HG03457 (cell line): ENCODE results near the gene NKX2-3.
A peak's percentile ranks its signal among the peaks of the same experiment; 100 is the strongest.

Experiments used
- ATAC-seq: cut with Tn5 transposase; IDR thresholded peaks from one replicate; pipeline ENCODE4 v1.9.1; 2021; ENCODE audit warnings: moderate number of reproducible peaks; ENCODE audit not compliant: unreplicated experiment

Gene NKX2-3

DNA sequence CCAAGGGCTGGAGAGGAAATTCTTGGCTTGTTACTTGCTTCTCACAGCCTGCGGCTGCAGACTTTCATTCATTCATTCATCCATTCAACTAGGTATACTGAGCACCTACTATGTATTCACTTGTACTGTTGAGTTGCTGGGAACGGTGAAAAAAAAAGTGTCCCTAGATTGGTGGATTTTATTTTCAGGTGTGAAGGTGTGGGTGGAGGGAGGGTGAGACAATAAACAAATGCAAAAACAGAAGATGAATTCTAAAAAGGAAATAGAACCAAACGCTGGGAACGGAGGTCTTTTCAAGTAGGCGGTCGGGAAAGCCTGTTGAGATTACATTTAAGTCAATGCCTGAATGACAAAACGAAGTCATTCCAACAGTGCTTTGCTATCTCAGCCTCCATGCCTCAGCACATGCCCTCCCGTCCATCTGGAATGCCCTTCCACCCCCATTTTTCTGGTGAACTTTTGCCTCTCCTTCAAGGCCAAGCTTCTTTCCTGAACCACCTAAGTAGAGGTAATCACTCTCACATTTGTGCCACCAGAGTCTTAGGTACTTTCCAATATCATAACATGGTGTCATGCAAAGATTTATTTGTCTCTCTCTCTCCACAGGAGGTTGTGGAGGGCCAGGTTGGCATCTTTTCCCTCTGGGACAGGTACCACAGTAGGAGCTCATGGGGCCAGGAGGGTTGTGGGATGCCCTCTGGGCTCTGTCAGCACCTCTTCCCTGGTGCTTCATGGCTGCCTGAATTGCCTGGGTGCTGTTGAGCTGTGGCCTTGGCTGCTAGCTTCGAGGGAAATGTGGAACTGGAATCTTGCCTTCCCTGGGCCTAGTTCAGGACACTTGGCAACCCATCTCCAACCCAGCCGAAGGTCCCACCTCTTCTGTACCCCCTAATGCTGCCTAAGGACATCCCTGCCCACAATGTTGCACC lies 5.5 kb downstream of the NKX2-3 start:
- no peak for ATAC-seq

DNA sequence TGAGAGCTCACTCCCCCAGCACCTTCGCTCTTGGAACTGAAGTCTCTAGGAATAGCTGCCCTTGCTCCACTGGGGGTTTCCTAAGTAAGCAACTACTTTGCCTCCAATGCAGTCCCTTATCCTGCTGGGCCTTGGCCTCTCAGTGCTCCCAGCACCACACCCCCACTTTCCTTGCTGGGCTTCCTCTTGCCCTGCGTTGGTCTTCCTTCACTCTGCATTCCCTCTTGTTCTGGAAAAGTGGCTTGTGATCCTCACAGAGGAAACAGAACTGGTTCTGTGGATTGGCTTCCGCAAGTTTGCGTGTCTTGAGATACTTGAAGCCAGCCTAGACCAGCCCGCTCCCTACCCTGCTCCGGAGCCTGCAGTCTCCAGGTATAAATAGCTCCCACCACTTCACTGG lies 6.4 kb downstream of the NKX2-3 start:
- ATAC-seq = no peak

DNA sequence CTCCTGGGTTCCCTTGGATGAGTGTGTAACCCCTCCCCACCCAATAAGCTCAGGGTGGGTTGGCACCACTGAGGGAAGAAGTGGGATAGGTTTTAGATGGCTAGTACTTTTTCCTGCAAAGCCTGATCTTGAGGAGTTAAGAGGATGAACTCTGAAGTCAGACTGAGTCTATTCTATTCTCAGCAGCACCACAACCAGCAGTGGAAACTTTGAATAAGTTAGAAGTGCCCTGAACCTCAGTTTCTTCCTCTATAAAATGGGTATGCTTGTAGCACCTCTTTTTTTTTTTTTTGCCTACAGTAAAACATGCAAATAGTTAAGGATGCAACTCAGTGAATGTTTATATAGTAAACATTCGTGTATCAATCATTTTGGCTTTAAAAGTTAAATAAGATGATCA lies 7.1 kb downstream of the NKX2-3 start:
- ATAC-seq = no peak

DNA sequence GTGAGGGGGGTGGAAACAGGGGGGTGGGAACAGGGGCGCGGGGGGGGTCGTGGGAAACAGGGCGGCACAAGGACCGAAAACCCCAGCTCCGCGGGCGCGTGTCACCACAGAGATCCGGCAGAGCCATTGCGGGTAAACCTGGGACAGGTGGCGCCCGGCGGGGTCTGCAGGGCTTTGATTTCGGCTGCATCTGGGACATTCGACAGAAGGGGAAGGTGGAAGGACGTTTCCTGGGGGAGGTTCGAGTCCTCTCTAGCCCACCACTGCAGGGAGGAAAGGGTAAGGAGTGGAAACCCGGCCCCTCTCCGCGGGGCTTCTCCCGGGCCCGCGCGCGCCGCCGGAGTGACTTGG lies 7.5 kb downstream of the NKX2-3 start:
- ATAC-seq = no peak

DNA sequence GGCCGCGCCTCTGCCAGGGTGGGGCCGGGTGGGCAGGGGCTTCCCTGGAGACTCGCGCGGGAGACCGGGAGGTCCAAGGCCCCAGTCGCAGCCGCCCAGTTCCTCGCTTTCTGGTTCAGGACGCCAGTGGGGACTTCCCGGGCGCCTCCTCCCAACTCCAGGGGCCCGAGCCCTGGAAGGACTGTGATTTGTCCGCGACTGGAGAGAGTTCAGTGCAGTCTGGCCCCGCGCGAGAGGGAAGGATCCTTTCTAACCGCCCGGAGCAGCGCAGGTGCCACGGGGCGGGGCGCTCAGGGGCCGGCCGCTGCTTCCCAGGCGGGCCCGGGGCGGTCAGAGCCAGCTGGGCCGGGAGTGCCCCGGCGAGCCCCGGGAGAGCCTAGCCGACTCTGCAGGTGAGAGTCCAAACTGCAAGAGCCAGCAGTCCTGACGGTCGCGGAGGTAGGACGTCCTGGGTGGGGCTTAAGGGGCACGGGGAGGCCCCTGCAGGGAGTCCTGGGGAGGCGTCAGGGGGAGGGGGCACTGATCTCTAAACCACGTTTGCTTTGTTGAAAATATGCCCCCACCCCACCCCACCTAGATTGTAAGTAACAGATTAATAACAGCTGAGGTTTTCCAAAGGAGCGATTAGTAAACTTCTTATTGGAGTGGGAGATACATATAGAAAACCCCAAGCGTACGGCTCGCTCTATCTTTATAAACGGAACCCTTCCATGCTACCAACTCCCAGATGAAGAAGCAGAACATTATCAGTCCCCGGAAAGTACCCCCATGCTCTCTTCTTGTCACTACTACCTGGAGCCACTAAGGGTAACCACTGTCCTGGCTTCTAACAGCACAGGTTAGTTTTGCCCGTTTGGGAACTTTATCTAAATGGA lies 8.2 kb downstream of the NKX2-3 start:
- no peak for ATAC-seq

DNA sequence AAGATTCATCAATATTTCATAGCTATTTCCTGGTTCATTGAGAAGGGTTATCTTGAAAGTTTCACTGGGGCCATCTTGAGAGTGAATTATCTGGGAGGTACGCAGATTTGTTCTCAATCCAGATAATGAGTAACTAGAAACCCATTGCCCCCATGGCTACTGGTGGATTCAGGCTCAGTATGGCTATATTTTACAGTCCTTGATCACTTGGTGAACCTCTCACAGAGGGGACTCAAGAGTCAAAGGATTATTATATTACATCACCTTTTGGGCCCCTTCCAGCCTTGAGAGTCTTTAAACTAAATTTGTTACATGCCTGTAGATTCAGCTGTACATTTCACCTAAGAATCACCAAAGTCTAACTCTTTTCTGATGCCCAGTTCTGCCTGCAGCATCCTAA lies 11.6 kb downstream of the NKX2-3 start:
- no peak for ATAC-seq

DNA sequence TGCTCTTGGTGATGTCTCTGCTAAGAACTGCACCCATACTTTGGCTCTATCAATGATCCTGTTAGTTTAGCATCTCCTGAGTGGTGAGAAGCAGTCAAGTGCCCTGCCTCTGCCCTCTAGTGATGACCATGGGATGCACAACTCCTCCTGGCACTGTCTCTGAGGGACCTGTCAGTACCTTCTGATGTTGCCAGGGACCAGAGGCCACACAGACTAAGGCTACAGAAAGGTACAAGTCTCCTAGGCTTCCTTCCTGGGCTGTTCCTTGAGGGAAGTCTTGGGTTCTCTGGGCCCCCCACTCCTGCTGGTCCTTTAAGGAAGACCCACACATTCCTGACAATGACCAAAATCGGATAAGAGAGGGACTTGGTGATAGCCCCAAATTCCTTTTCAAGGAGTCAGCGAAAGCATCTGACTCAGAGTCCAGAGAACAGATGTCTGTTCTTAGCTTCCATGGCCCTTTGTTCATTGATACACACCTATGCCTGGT lies 15.3 kb downstream of the NKX2-3 start:
- ATAC-seq = no peak

DNA sequence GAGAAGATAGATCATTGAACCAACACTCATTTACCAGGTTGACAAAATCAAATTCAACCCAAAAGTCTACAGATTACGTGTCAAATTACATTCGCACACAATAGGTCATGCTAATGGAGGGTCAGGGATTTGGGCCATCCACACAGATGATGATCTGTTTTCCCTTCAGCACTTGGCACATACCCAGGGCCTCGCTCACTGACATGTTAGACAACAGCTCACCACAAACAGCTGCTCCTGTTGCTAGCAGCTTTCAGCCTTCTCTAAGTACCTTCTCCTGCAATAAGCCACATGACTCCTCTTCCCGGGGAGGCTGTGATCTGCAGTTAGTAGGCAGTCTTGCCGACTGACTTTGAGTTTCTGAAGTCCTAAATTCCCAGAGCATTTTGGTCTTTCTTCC lies 18.4 kb downstream of the NKX2-3 start:
- no peak for ATAC-seq

DNA sequence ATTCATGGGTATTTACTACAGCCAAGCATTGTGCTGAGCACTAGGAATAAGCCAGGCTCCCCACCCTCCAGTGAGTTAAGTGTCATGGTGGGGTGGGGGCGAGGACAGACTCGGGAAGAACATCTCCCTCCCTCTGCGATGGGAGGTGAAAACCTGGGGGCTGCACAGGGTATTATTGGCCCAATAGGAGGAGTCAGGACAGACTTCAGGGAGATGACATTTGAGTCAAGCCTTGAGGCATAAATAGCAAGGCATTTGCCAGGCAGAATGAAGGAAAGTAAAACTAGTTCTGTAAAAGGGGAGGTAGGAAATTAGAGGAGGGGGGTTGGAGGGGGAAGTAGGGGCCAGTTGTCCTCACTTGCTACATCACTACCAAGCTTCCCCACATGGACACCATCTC lies 18.9 kb downstream of the NKX2-3 start:
- no peak for ATAC-seq

DNA sequence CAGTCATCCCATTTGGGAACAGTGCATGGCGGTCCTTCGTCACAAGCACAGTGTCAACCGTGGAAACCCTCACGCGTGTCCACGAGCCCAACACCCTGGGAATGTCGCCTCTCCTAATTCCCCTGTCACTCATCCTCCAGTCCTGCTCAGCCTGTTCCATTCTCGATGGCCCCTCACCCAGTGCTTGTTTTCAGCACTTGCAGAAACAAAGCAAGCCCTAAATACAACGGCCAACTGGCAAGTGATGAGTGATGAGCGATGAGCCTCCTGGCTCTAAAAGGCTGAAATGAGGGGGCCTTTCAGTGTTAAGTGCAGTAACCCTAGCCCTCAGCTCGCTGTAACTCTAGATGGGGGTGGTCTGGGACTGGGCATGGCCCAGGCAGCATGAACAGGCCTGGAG lies 22.6 kb downstream of the NKX2-3 start:
- ATAC-seq = no peak

DNA sequence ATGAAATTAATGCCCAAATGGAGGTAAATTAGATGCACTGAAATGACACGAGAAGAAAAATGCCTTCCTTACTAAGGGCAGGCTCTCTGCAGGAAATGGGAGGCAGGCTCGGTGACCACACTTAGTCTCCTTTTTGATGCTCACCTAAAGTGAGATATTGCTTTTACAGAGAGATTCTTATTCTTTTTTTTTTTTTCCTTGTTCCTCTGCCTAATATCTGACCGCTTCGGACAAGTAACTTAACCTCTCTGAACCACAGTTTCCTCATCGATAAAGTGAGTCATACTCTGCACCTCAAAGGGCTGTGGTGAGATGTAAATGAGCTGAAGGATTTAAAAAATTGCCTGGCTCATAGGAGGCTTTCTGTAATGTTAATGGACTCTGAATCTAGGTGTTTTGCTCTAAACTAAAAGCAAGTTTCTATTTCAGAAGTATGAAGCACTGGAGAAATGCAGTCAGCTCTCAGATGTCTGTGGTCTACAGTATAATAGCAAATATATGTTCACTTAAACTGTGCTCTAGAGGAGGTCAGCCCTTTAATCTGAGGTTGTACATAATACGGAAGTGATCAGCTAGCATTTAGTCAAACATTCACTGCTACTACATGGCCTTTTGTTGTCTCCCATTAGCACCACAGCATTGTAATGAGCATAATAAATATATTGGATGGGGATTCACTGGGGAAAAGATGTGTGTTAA lies 23.2 kb downstream of the NKX2-3 start:
- peak; percentile 89 for ATAC-seq

DNA sequence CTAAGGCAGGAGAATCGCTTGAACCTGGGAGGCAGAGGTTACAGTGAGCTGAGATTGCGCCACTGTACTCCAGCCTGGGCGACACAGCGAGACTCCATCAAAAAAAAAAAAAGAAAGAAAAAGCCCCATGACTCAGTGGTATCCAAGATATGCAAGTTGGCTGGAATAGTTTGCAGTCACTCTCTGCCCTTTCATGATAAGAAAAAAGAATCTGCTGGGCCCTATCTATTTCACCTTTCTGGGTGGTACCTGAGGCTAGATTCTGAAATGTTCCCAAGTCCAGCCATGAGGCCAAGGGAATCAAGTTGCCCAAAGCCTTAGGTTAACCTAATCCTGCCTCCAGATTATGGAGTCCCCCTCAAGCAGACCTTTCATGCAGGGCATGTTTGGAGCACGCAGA lies 24.3 kb downstream of the NKX2-3 start:
- no peak for ATAC-seq

DNA sequence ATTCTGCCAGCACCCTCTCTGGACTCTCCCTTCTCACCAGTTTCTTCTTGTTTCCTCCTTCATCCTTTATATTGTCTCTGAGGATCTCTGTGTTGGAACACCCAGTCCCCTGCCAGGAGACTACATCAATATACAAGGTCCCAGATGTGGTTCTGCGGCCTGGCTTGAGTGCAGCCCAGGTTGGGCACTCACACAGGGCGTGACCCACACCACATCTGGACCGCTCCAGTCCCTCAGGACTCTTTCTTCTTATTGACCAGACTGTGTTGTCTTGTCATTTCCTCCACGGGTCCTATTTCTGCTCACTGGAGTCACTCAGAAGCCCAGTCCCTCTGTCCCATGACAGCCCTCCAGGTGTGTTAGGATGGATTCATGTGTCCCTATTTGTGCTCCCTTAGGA lies 26.0 kb downstream of the NKX2-3 start:
- no peak for ATAC-seq

DNA sequence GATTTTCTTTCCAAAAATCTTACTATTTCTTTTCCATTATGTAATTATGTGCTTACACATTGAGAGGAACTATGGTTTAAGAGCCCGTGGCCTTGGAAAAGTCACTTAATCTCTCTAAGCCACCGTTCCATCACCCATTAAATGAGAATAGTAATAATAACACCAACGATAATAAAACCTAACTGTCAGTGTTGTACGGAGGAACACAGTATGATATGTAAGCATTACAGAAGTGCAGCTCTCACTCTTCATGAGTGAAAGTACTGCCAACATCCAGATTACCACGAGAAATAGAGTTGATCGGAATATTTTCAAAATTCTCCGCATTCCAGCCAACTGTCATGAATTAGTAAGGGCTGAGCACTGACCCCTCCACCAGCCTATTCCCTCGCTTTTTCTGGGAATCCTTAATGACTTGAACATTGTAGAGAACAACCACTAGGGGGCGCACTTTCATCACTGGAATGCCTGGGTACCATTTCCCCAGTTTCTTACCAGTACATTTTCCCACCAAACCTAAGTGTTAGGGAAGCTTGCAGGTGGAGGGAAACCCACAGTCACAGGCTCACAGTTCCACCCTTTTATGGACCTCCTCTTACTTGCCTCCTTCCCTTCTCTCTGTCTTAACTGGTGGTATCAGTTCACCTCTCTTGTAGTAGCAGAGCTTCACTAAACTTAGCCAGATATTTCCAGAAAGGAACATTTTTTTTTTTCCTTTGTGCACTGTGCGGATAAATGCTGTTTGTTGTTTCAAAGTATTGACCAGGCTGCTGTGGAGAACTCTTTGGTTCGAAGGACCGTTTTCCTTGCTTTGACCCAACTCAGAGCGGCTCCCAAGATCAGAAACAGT lies 27.8 kb downstream of the NKX2-3 start:
- ATAC-seq = no peak

DNA sequence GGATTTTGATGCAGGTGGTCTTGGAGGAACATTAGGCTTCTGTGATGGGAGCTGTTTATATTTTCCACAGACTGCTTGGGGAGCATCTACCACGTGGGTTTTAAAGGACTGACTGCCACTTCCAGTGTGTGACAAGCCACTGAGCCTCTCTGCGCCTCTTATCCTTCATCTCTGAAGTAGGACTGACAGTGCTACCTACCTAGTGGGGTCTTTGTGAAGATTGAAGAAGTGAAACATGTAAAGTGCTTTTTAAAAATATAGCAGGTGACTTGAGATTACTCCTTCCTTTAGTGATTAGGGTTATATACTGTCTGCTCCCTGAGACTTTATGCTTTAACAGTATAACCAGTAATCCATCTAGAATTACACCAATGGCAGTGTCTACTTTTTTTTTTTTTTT lies 29.9 kb downstream of the NKX2-3 start:
- no peak for ATAC-seq

DNA sequence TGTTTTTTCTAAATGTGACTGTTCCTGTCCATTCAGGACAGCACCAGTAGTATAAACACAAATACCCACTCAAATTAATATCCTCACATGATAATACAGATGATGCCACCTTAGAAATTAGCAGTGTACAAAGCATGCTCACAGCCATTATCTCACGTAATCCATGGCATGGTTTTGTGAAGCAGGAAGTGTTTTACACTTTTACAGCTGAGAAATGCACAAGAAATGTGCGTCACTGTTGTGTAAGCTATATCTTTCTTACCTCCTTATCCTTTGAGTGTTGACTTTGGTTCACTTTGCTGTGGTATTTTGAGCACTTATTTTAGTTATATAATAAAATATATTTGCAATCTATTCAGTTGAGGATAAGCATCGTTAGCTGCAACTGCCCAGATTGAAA lies 31.6 kb downstream of the NKX2-3 start:
- ATAC-seq = no peak

DNA sequence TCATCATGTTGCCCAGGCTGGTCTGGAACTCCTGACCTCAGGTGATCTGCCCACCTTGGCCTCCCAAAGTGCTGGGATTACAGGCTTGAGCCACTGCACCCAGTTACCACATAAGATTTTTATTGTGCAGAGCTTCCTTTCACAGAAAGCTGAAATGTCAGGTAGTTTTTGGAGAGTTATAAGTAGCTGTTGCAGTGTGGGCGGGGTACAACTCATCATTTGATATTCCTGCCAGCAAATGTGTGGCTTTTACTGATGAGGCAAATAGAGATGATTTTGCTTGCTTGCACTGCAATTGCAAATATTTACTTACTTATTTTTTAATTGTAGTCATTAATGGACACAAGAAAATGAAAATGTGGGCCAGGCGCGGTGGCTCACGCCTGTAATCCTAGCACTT lies 32.4 kb downstream of the NKX2-3 start:
- ATAC-seq = no peak

DNA sequence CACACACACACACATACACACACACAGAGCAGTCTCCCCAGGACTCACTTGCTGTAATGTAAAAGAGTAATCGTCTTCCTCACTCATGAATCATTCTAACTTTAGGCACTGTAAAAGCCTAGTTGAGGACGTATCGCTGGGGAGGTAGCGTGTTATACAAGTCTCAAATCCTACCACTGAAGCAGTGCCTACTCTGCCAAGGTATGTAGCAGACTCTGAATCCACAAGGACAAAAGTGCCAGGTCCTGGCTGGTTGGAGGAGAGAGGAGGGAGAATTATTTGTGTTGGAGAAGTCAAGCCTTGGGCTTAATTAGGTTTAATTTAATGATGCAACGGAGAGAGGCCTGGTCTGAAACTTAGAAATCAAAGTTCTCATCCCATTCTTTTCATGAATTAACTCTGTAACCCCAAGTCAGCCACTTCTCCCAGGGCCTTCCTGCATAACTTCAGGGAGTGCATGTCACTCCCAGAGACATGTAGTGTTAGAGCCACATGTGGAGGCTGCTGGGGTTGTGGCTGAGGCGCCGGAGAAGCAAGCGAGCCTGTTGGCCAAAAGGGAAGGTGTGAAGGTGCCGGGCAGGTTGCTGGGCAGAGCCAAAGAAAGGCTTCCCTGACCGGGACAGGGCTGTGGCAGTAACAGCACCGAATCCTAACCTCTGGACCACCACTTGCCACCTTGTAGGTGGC lies 36.7 kb downstream of the NKX2-3 start:
- no peak for ATAC-seq

DNA sequence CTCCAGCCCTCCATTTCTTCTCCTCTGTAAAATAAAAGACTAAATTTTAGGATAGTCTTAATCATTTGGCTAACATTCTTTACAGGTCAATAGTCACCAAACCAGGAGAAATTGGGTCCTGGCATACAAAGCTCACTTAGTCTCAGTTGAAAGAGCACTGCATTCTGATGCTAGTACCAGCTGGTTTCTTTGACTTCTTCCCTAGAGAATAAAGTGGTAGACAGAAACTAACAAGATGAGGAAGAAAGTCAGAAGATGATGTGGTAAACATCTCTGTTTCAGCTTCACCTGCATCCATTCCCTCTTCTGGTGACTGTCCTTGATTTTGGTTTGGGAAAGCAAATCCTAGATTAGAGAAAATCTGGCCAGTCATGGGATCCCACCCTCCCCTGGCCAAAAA lies 37.2 kb downstream of the NKX2-3 start:
- no peak for ATAC-seq

DNA sequence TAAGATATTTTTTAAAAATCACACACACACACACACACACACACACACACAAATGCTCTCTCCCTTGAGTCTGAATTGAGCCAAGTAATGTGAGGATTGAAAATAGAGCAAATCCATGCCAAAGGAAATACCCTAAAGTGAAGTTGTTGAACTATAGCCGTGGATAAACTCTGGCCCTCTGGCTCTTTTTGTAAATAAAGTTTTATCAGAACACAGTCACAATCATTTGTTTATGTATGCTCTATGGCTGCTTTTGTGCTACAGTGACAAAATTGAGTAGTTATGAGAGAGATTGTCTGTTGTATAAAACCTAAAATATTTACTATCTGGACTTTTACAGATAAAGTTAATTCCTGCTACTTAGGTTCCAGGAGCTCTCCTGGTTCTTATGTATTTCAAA lies 39.1 kb downstream of the NKX2-3 start:
- no peak for ATAC-seq
